HG03196 (cell line): ENCODE results near the gene MYBPC2.

Source experiments
- ATAC-seq: cut with Tn5 transposase; IDR thresholded peaks from one replicate; pipeline ENCODE4 v1.9.1; 2021; ENCODE audit not compliant: unreplicated experiment

MYBPC2 gene

DNA sequence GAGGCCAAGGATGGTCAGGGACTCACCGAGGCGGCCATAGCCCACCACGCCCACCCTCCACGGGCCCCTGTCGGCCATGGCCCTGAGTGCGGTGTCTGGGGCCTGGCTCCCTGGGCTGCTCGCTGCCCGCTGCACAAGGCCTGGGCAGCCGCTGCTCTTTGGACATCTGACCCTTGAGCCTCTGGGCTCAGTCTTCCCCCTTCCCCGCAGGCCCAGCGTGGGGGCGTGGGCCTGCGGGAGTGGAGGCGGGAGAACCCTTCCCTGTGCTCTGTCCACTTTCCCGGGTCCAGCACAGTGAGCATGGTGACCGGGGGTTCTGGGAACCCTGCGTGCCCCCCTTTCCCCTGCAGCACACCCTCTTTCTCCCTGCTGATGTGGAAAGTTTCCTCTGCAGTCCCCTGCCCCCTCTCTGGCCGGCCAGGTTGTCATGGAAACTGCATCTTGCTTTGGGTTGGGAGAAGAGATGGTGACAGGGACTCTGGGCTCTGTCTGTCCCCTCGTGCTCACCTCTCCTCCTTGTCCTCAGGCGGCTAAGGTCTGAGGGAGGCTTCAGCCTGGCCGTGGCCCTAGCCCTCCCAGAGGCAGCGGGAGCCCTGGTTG, 81.2 kb downstream of the MYBPC2 start, which contains the start of gene ASPDH:
Gene ASPDH, minus strand, starts transcription at position 168 of the 600 bp plus-strand sequence. Its CDS starts 90 bp downstream, at position 78.
- ATAC-seq, result no peak

DNA sequence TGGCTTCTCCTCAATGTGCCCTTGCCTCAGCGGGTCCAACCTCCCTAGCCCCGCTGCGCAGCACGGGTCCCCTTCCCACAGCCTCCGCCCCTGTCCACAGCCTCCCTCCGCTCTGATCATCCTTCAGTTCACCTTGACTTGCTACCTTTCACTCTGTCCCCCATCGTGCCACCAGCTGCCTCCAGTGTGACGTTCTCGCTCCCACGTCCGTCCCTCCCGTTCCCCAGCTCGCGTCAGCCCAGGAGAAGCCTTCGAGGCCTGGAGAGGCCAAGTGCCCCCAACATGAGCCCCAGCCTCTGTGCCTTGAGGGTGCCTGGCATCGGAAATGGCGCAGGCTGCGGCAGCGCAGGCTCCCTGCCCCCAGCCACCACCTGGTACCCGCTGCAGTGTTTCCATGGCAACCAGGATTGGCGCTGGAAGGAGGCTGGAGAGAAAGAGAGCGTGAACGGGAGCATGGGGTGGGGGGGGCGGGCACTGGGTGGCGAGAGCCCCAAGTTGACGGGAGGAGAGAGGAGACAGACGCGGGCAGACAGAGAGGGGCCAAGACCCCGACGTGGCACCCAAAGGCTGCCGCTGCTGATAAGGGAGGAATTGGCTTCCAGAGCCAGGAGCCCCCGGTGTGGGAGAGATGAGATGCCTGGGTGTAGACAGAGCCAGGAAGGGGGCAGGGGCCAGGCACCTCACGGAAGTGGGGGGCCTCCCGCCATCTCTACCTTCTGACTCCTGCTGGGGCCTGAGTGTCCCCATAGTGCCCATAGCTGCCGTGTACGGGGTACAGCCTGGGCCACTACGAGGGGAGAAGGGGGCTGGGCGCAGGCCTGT, 81.9 kb downstream of the MYBPC2 start:
- no peak for ATAC-seq

DNA sequence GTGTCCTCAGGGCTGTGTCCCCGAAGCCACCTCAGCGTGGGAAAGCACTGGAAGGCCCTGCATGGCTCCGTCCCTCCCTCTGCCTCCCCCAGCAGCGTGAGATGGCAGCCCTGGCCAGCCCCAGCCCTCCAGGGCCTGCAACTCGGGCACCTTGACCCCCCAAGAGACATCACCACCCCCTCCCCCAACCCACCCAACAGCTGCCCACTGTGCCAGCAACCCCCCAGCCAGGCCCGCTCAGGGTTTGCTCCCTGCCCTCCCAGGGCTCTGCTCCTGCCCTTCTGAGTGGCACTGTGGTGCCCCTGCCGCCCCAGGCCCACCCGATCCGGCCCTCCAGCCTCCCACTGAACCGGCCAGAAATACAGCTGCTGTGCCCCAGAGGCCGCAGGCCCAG, 82.5 kb downstream of the MYBPC2 start:
- no peak for ATAC-seq
